NCI-H1436 treated with DMSO at 0.1 percent for 48 hours (cell line): Measurements from ENCODE around the gene ARHGEF1.

ENCODE experiments used
- DNase-seq: peaks from one replicate; lab custom pipeline; 2025; lab: John Stamatoyannopoulos, UW

ARHGEF1 gene

DNA sequence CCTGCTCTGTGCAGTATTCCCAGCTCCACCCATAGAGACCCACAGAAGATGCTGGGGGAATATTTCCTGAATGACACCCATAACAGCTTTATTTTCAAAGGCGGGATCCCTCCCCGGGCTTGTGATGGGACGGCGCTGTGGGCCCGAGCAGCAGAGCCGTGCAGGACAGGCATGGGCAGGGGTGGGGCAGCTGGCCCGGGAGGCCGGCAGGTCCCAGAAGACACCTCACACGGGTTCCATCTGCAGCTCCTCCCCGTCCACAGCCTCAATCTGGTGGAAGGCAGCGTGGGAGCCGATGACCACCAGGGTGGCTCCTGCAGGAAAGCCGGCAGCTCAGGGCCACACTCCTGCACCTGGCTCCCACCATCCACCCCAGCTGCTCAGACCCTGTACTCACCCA lies 73.6 kb downstream of the ARHGEF1 start:
- DNase-seq: no peak
